HCT116 (cell line): ENCODE measurements around the gene CD164L2. TPM values are rescaled to one million over a fixed set of nuclear protein-coding genes. Genes with fewer than 3 reads are reported as not detected.
A peak's percentile ranks its signal among the peaks of the same experiment; 100 is the strongest.

Source experiments
- ATAC-seq: fragments of 200-7000 bp; cut with Tn5 transposase; 2 replicates; pipeline ENCODE4 v1.9.1; 2020; ENCODE audit warnings: mild to moderate bottlenecking, moderate library complexity
- BruUV-seq: library from RNA; stranded (reverse); fragments of 400-500 nt; replicated peaks from 2 replicates; lab custom pipeline; 2021; lab: Mats Ljungman, UMichigan
- CTCF ChIA-PET: fragments of 300-600 bp; sonication (Branson Sonifier 250); formaldehyde crosslinking; loops from one replicate; lab custom pipeline; 2021; ENCODE audit warnings: antibody characterized with exemption; lab: Charles Lee
- POLR2A ChIA-PET: fragments of 300-600, 350-600 bp; sonication (Branson Sonifier 250); formaldehyde crosslinking; loops from one replicate; lab custom pipeline; 2021; ENCODE audit warnings: antibody characterized with exemption; lab: Charles Lee
- RAD21 ChIA-PET, 2 experiments: fragments of 300-600 bp; sonication (Branson Sonifier 250); formaldehyde crosslinking; loops; one replicate each; lab custom pipeline; 2023; ENCODE audit warnings: low total read pairs in 2 of 2; ENCODE audit not compliant: uncharacterized antibody in 2 of 2, unreplicated experiment in 2 of 2, low non-redundant PET in 1 of 2; lab: Charles Lee
- DNase-seq: peaks from one replicate; pipeline ENCODE4 v3.0.0-alpha.2; 2010; ENCODE audit warnings: low read depth, low spot score
- H2AFZ ChIP-seq: fragments of 200-600 bp; shearing (Covaris generic), sonication (generic); 2 replicates; pipeline ENCODE4 v1.6.1; 2017; ENCODE audit warnings: low read depth, mixed run types, mixed read lengths, antibody characterized with exemption, low read length; ENCODE audit not compliant: poor library complexity, severe bottlenecking
- H3K27ac ChIP-seq: 2 replicates; pipeline ENCODE4 v1.5.1; 2012; ENCODE audit warnings: low read depth, low read length
- H3K27me3 ChIP-seq: fragments of 200-600 bp; sonication (generic); 2 replicates; pipeline ENCODE4 v1.6.1; 2016; ENCODE audit warnings: mixed run types, low read length, mixed read lengths; ENCODE audit not compliant: insufficient read depth
- H3K36me3 ChIP-seq, 2 experiments: fragments of 200-500 bp in 1 of 2; fragments of 200-600 bp in 1 of 2; sonication (Bioruptor generic) in 1 of 2; sonication (generic) in 1 of 2; 2 replicates each; pipeline versions ENCODE4 v1.5.1 to v1.6.1; 2014 to 2016; ENCODE audit warnings: low read length in 2 of 2, inconsistent platforms in 1 of 2, mixed read lengths in 1 of 2, mixed run types in 1 of 2; ENCODE audit not compliant: insufficient read depth in 2 of 2, control insufficient read depth in 1 of 2
- H3K4me1 ChIP-seq, 2 experiments: fragments of 200-600 bp in 1 of 2; sonication (generic) in 1 of 2; 2 replicates each; pipeline versions ENCODE4 v1.5.1 to v1.6.1; 2012 to 2017; ENCODE audit warnings: low read length in 2 of 2, inconsistent platforms in 1 of 2, mild to moderate bottlenecking in 1 of 2, mixed read lengths in 1 of 2, mixed run types in 1 of 2, moderate library complexity in 1 of 2; ENCODE audit not compliant: insufficient read depth in 2 of 2, control insufficient read depth in 1 of 2
- H3K4me2 ChIP-seq: fragments of 200-600 bp; sonication (generic); 2 replicates; pipeline ENCODE4 v1.6.1; 2017; ENCODE audit warnings: mixed run types, low read length, mixed read lengths
- H3K4me3 ChIP-seq, 2 experiments: fragments of 200-600 bp in 1 of 2; sonication (generic) in 1 of 2; replicated peaks in 1 of 2; 2 replicates each; pipeline ENCODE4 v1.5.1; 2011 to 2016; ENCODE audit warnings: low read length in 2 of 2, control low read depth in 1 of 2, low read depth in 1 of 2, mild to moderate bottlenecking in 1 of 2, mixed read lengths in 1 of 2, mixed run types in 1 of 2
- H3K79me2 ChIP-seq: fragments of 200-600 bp; sonication (generic); 2 replicates; pipeline ENCODE4 v1.6.1; 2017; ENCODE audit warnings: mild to moderate bottlenecking, mixed run types, low read length, moderate library complexity, mixed read lengths; ENCODE audit not compliant: insufficient read depth
- H3K9ac ChIP-seq: fragments of 200-600 bp; sonication (generic); 2 replicates; pipeline ENCODE4 v1.6.1; 2016; ENCODE audit warnings: low read length, mixed read lengths
- H3K9me2 ChIP-seq: fragments of 200-600 bp; sonication (generic), shearing (Covaris generic); 2 replicates; pipeline ENCODE4 v1.6.1; 2017; ENCODE audit warnings: mixed run types, mild to moderate bottlenecking, moderate library complexity; ENCODE audit not compliant: insufficient read depth
- H3K9me3 ChIP-seq, 2 experiments: fragments of 200-500 bp in 1 of 2; fragments of 200-600 bp in 1 of 2; sonication (Bioruptor generic) in 1 of 2; sonication (generic) in 1 of 2; 2 replicates each; pipeline ENCODE4 v1.6.1; 2014 to 2017; ENCODE audit warnings: low read length in 2 of 2, mixed read lengths in 2 of 2, inconsistent platforms in 1 of 2, low read depth in 1 of 2, mild to moderate bottlenecking in 1 of 2, mixed run types in 1 of 2, moderate library complexity in 1 of 2; ENCODE audit not compliant: control insufficient read depth in 1 of 2, insufficient read depth in 1 of 2
- H4K20me1 ChIP-seq: fragments of 200-600 bp; sonication (generic), shearing (Covaris generic); 2 replicates; pipeline ENCODE4 v1.6.1; 2017; ENCODE audit warnings: mixed run types, mild to moderate bottlenecking, moderate library complexity; ENCODE audit not compliant: insufficient read depth
- CBX3 ChIP-seq: IDR thresholded peaks from 2 replicates; pipeline ENCODE4 v1.6.1; 2012; ENCODE audit warnings: low read depth
- EGR1 ChIP-seq: IDR thresholded peaks from 2 replicates; pipeline ENCODE4 v1.6.1; 2012; ENCODE audit warnings: low read depth
- ELF1 ChIP-seq: IDR thresholded peaks from 2 replicates; pipeline ENCODE4 v1.6.1; 2012; ENCODE audit warnings: low read depth, borderline replicate concordance
- EZH2 ChIP-seq: fragments of 200-600 bp; sonication (generic); IDR thresholded peaks from 2 replicates; pipeline ENCODE4 v1.6.1; 2017; ENCODE audit warnings: antibody characterized with exemption, mixed run types
- EZH2phosphoT487 ChIP-seq: fragments of 200-600 bp; IDR thresholded peaks from 2 replicates; pipeline ENCODE4 v1.6.1; 2018; ENCODE audit warnings: antibody characterized with exemption, borderline replicate concordance
- FOSL1 ChIP-seq: IDR thresholded peaks from 2 replicates; pipeline ENCODE4 v1.6.1; 2012; ENCODE audit warnings: low read depth
- JUND ChIP-seq: IDR thresholded peaks from 2 replicates; pipeline ENCODE4 v1.6.1; 2012
- MAX ChIP-seq: IDR thresholded peaks from 2 replicates; pipeline ENCODE4 v1.6.1; 2012
- POLR2AphosphoS5 ChIP-seq: IDR thresholded peaks from 2 replicates; pipeline ENCODE4 v1.6.1; 2011; ENCODE audit warnings: mild to moderate bottlenecking, low read depth, low read length, moderate library complexity
- SIN3A ChIP-seq: IDR thresholded peaks from 2 replicates; pipeline ENCODE4 v1.6.1; 2012; ENCODE audit warnings: low read depth
- SP1 ChIP-seq: IDR thresholded peaks from 2 replicates; pipeline ENCODE4 v1.6.1; 2012; ENCODE audit warnings: low read depth
- TCF7L2 ChIP-seq: IDR thresholded peaks from 2 replicates; pipeline ENCODE4 v1.7.0; 2011; ENCODE audit warnings: borderline replicate concordance, inconsistent platforms; ENCODE audit not compliant: insufficient read depth, insufficient read length; ENCODE audit errors: extremely low read depth
- YY1 ChIP-seq: IDR thresholded peaks from 2 replicates; pipeline ENCODE4 v1.6.1; 2011; ENCODE audit warnings: low read length, low read depth, moderate library complexity, mild to moderate bottlenecking; ENCODE audit not compliant: insufficient replicate concordance; ENCODE audit errors: extremely low read depth
- ZFX ChIP-seq: fragments of 450-650 bp; IDR thresholded peaks from 2 replicates; pipeline ENCODE4 v1.6.1; 2017
- ZNF274 ChIP-seq: fragments of 200-500 bp; sonication (Bioruptor generic); IDR thresholded peaks from 2 replicates; pipeline ENCODE4 v1.6.1; 2014; ENCODE audit warnings: mild to moderate bottlenecking, low read depth, low read length, inconsistent platforms
- intact Hi-C: fragments of 100-400 bp; cut with micrococcal nuclease; formaldehyde crosslinking; loops from 2 replicates; pipeline ENCODE4 v1.10.0; 2022
- total RNA-seq: library from RNA; stranded (reverse); gene quantifications from one replicate; pipeline ENCODE4 v1.2.1, GENCODE V29; 2021; ENCODE audit not compliant: unreplicated experiment
- TF ChIP-seq, protein P1 (sequence below): IDR thresholded peaks from 2 replicates; pipeline ENCODE4 v1.6.1; 2012
- TF ChIP-seq, protein P2 (sequence below): IDR thresholded peaks from 2 replicates; pipeline ENCODE4 v1.6.1; 2011; ENCODE audit warnings: mild to moderate bottlenecking, low read length, moderate library complexity; ENCODE audit not compliant: insufficient replicate concordance; ENCODE audit errors: extremely low read depth

Gene CD164L2
- total RNA-seq, 1 experiment from 2014 or later: 11.6 TPM

GRCh38 chr1:27346991-27347624, 36.0 kb downstream of the CD164L2 start:
- Histone ChIP-seq H3K4me1 (peaks cover 32 to 61% of the 10 kb centered on the region in 2 experiments), H3K27ac (peak overlapping the region; percentile 40), H2AFZ (no peak overlapping the region), H3K4me2 (peak overlapping the region; percentile 82), H3K9me3 (no peaks in the 10 kb centered on the region), H3K9me2 (no peaks in the 10 kb centered on the region), H3K9ac (peak overlapping the region; percentile 58), H3K36me3 (no peaks in the 10 kb centered on the region), H3K79me2 (peaks cover 19% of the 10 kb centered on the region; the same call in 1 of the 2 replicates), H4K20me1 (no peaks in the 10 kb centered on the region), H3K4me3 (peak overlapping the region in 1 of 2 experiments; percentile 49; a peak in 2 of 4 replicates), H3K27me3 (no peaks in the 10 kb centered on the region)
- ChIA-PET RAD21 (no interaction called here), POLR2A (interaction anchor here (0.9 to 1.2 kb wide), 2 partner anchors 19 to 20 kb away, joined by 3 read pairs; partner anchors contain the start of gene MAP3K6), CTCF (interaction anchor here (1.4 kb wide), 1 partner anchor 41 kb away, joined by 3 read pairs; no protein-coding TSS in a partner anchor)
- DNase-seq (no peak), ATAC-seq (peak; percentile 23)
- no peak for TF ChIP-seq MAX
- no peak for TF ChIP-seq ZFX
- no peak for TF ChIP-seq SP1
- no TSS peak for BruUV-seq
- intact Hi-C loops: no loop called here

DNA sequence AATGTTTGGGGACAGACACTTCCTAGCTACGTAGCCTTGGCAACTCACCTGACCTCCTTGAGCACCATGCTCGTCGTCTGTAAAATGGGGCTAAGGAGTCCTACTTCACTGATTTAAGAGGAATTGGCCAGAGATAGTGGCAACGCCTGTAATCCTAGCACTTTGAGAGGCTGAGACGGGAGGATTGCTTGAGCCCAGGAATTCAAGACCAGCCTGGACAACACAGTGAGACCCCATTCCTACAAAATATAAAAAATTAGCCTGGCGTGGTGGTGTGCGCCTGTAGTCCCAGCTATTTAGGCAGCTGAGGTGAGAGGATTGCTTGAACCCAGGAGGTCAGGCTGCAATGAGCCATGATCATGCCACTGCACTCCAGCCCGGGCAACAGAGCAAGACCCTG, 36.8 kb downstream of the CD164L2 start:
- H3K4me3 ChIP-seq: no peak overlapping the region
- H3K79me2 ChIP-seq: peaks cover 21% of the 10 kb centered on the region; the same call in 1 of the 2 replicates
- ChIA-PET RAD21 (no interaction called here), POLR2A (interaction anchor here (1.2 kb wide), 1 partner anchor 20 kb away, joined by 3 read pairs; the partner anchor contains the start of gene MAP3K6), CTCF (interaction anchor here (1.4 kb wide), 1 partner anchor 42 kb away, joined by 3 read pairs; no protein-coding TSS in a partner anchor)
- peak overlapping the region; percentile 20; the same call in 1 of the 2 replicates for H3K27ac ChIP-seq
- H3K27me3 ChIP-seq: no peaks in the 10 kb centered on the region
- ATAC-seq (no peak), DNase-seq (no peak)
- H2AFZ ChIP-seq: no peak overlapping the region
- H3K9me3 ChIP-seq: no peaks in the 10 kb centered on the region
- H3K4me1 ChIP-seq: peaks cover 35 to 68% of the 10 kb centered on the region in 2 experiments
- H3K36me3 ChIP-seq: no peaks in the 10 kb centered on the region
- H4K20me1 ChIP-seq: no peaks in the 10 kb centered on the region
- intact Hi-C loops: no loop called here
- no peaks in the 10 kb centered on the region for H3K9me2 ChIP-seq
- BruUV-seq: no TSS peak
- no peak overlapping the region for H3K9ac ChIP-seq
- no peak overlapping the region for H3K4me2 ChIP-seq
- TF ChIP-seq ZFX (no peak), EZH2 (no peak), EZH2phosphoT487 (no peak), TCF7L2 (no peak), YY1 (no peak), ZNF274 (no peak), SP1 (no peak), SIN3A (no peak), FOSL1 (no peak), POLR2AphosphoS5 (no peak), EGR1 (no peak), JUND (no peak), ELF1 (no peak), CBX3 (no peak)
- TF ChIP-seq, protein P1, sequence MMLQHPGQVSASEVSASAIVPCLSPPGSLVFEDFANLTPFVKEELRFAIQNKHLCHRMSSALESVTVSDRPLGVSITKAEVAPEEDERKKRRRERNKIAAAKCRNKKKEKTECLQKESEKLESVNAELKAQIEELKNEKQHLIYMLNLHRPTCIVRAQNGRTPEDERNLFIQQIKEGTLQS: no peak
- TF ChIP-seq, protein P2, sequence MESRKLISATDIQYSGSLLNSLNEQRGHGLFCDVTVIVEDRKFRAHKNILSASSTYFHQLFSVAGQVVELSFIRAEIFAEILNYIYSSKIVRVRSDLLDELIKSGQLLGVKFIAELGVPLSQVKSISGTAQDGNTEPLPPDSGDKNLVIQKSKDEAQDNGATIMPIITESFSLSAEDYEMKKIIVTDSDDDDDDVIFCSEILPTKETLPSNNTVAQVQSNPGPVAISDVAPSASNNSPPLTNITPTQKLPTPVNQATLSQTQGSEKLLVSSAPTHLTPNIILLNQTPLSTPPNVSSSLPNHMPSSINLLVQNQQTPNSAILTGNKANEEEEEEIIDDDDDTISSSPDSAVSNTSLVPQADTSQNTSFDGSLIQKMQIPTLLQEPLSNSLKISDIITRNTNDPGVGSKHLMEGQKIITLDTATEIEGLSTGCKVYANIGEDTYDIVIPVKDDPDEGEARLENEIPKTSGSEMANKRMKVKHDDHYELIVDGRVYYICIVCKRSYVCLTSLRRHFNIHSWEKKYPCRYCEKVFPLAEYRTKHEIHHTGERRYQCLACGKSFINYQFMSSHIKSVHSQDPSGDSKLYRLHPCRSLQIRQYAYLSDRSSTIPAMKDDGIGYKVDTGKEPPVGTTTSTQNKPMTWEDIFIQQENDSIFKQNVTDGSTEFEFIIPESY: no peak
